HL-60 (cell line): ENCODE results near the gene ALOXE3.

Source experiments
- DNase-seq, 2 experiments: peaks; one replicate each; pipeline ENCODE4 v3.0.0-alpha.2; 2010 to 2020; ENCODE audit warnings: low read depth in 1 of 2, low spot score in 1 of 2
- H3K27ac ChIP-seq: fragments of 250-450 bp; sonication (Bioruptor Pico); replicated peaks from 2 replicates; pipeline ENCODE4 v1.5.1; 2020; ENCODE audit warnings: mild to moderate bottlenecking, moderate library complexity
- H3K27me3 ChIP-seq: fragments of 250-450 bp; sonication (Bioruptor Pico); 2 replicates; pipeline ENCODE4 v1.5.1; 2021; ENCODE audit warnings: mild to moderate bottlenecking, moderate library complexity; ENCODE audit not compliant: insufficient read depth, poor library complexity, severe bottlenecking
- H3K4me3 ChIP-seq: replicated peaks from 2 replicates; pipeline ENCODE4 v1.5.1; 2011; ENCODE audit warnings: mild to moderate bottlenecking, control low read depth, low read length; ENCODE audit not compliant: insufficient read depth
- CTCF ChIP-seq: IDR thresholded peaks from one replicate; pipeline ENCODE4 v1.5.1; 2011; ENCODE audit warnings: low read length, control low read depth, inconsistent platforms; ENCODE audit not compliant: insufficient read depth
- GABPA ChIP-seq: IDR thresholded peaks from 2 replicates; pipeline ENCODE4 v1.6.1; 2012; ENCODE audit warnings: low read depth
- POLR2AphosphoS5 ChIP-seq: IDR thresholded peaks from 2 replicates; pipeline ENCODE4 v1.6.1; 2012; ENCODE audit warnings: low read depth
- REST ChIP-seq: IDR thresholded peaks from 2 replicates; pipeline ENCODE4 v1.6.1; 2012; ENCODE audit warnings: low read depth; ENCODE audit not compliant: insufficient replicate concordance
- SPI1 ChIP-seq: IDR thresholded peaks from 2 replicates; pipeline ENCODE4 v1.6.1; 2012; ENCODE audit warnings: low read depth, mild to moderate bottlenecking, borderline replicate concordance

Gene ALOXE3

GRCh38 chr17:8133399-8133798 is 15.1 kb upstream of the ALOXE3 start:
- no peak for TF ChIP-seq SPI1
- TF ChIP-seq CTCF: no peak
- H3K4me3 ChIP-seq: no peak overlapping the region
- no peak overlapping the region for H3K27ac ChIP-seq
- no peak for DNase-seq
- no peaks in the 10 kb centered on the region for H3K27me3 ChIP-seq

- H3K27ac ChIP-seq: no peak overlapping the region
- no peaks in the 10 kb centered on the region for H3K27me3 ChIP-seq
- TF ChIP-seq POLR2AphosphoS5 (no peak), CTCF (no peak), REST (no peak), SPI1 (no peak), GABPA (no peak)
- no peak for DNase-seq
- no peak overlapping the region for H3K4me3 ChIP-seq
Observed at GRCh38 chr17:8131844-8132441, 13.6 kb upstream of the ALOXE3 start.

GRCh38 chr17:8128125-8128784 is 9.9 kb upstream of the ALOXE3 start:
- TF ChIP-seq POLR2AphosphoS5 (no peak), GABPA (no peak), SPI1 (no peak), CTCF (no peak), REST (no peak)
- no peak overlapping the region for H3K4me3 ChIP-seq
- DNase-seq: no peak
- no peak overlapping the region for H3K27ac ChIP-seq
- peaks cover 4% of the 10 kb centered on the region for H3K27me3 ChIP-seq
